H1 (cell line): ENCODE data around the gene DCUN1D2. TPM values are rescaled to one million over a fixed set of nuclear protein-coding genes. Genes with fewer than 3 reads are reported as not detected.

Experiments used
- CHD7 ChIP-seq: fragments of 300-600 bp; sonication (generic); IDR thresholded peaks from 2 replicates; pipeline ENCODE4 v1.7.1; 2012; ENCODE audit warnings: low read length, moderate library complexity, mild to moderate bottlenecking, inconsistent platforms; ENCODE audit not compliant: insufficient replicate concordance
- CREB1 ChIP-seq: IDR thresholded peaks from 2 replicates; pipeline ENCODE4 v1.6.1; 2012; ENCODE audit warnings: inconsistent platforms
- polyA plus RNA-seq, 7 experiments: library from polyadenylated mRNA; depleted of rRNA in 3 of 7; stranded (reverse) in 5 of 7; unstranded in 2 of 7; fragments of >200 nt in 5 of 7; fragments of 200-250 nt in 2 of 7; gene quantifications; 1 replicate in 5 of 7; 2 replicates in 1 of 7; 4 replicates in 1 of 7; pipeline versions ENCODE4 v1.2.1 to v1.2.3, GENCODE V29; 2011 to 2013; ENCODE audit warnings: missing spikeins in 2 of 7, mixed read lengths in 2 of 7
- total RNA-seq: library from RNA; stranded (reverse); fragmentation: NEBNext Ultra II Directional; extraction: Animal tissue kit (Norgen Biotek cat#: 25700); gene quantifications from 2 replicates; pipeline ENCODE4 v1.2.1, GENCODE V29; 2021

The DCUN1D2 gene
- total and polyA plus RNA-seq, 2 of the 8 experiments (the other 6 are each of a cell fraction or from before 2014, with no cell fraction given): 19.5 to 35.3 TPM

- TF ChIP-seq CHD7 (no peak), CREB1 (no peak)
Measured at GRCh38 chr13:113460064-113460555, 30.4 kb downstream of the DCUN1D2 start (continued).
